ENCODE measurements around the gene ZNF443. TPM values are rescaled to one million over a fixed set of nuclear protein-coding genes. Genes with fewer than 3 reads are reported as not detected.
"Not testable (repeated sequence)": the region's sequence is repeated elsewhere in the genome, so short reads cannot be mapped to it uniquely, and the experiment has no call there.

The ZNF443 gene
- polyA plus RNA-seq, 3 donors: 0.24 to 1.00 (median 0.52) TPM

DNA sequence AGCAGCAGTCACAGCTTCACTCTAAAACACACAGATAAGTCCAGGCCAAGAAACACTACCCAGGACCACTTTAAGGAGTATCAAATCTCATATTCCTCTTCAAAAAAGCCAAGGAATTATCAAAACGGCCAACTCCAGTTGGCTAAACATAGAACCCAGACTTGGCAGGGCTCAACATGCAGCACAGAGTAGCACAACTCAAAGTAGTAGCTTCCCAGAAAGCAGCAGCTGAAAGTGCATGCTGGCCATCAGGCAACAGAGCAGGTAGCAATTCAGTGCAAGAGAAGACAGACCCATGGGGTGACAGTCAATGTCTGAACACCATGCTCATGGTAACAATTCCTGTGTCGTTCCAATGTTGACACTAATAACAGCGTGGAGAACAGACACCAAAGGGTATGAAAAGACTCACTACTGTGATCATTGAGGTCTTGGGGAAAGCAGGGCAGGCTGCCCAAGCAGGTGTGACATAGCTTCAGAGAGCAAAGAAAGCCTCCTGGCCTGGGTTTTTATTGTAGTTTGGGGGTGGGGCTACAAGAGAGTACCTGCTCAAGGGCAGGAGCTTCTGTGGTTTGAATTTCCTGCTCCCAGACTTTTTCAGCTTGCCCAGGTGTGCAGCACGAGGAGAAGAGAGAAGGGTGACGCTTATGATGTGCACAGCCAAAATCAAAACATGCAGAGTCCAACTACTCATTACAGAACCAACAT, 37.6 kb upstream of the ZNF443 start:
- no peaks in the 10 kb centered on the region for H3K79me2 ChIP-seq (ENCODE audit: insufficient read depth, low read length)
- intact Hi-C loops (cut with micrococcal nuclease): no loop called here
- Mint-ChIP-seq H3K9me3 (peaks cover 8 to 52% (median 32%) of the 10 kb centered on the region in 7 donors), H3K4me1 (peaks cover 14% of the 10 kb centered on the region), H3K4me3 (no peak overlapping the region), H3K27ac (peak overlapping the region in 1 of 7 donors; percentile 2), H3K27me3 (ENCODE audit: low read depth in 3 of 3) (peaks cover 0 to 2% (median under 1%) of the 10 kb centered on the region in 3 donors), H3K36me3 (peaks cover 4 to 11% of the 10 kb centered on the region in 2 donors)
- H3K9me3 ChIP-seq (replicated peaks in 1 of 2; ENCODE audit: control insufficient read depth in 1 of 2, insufficient read depth in 1 of 2, low read length in 2 of 2): peaks cover 30 to 36% of the 10 kb centered on the region in 2 donors
- H3K27me3 ChIP-seq (ENCODE audit: control insufficient read depth in 2 of 2, insufficient read depth in 2 of 2, low read length in 2 of 2): no peaks in the 10 kb centered on the region
- no peak overlapping the region for H3K27ac ChIP-seq (ENCODE audit: low read depth in 1 of 2, low read length in 2 of 2)
- no peaks in the 10 kb centered on the region for H3K36me3 ChIP-seq (replicated peaks in 1 of 2; ENCODE audit: control insufficient read depth in 1 of 2, insufficient read depth in 2 of 2, low read length in 2 of 2)
- no peak overlapping the region for H2AFZ ChIP-seq (ENCODE audit: insufficient read depth, low read depth, low read length, poor library complexity, severe bottlenecking)
- 81% methylated on average over 2 of the region's 5 CpGs for WGBS (ENCODE audit: insufficient coverage)
- DNase-seq: no peak
- H3K4me2 ChIP-seq (replicated peaks; ENCODE audit: extremely low read depth, low read length, poor library complexity, severe bottlenecking): no peak overlapping the region
- H3K4me1 ChIP-seq (ENCODE audit: control insufficient read depth in 1 of 2, insufficient read depth in 2 of 2, low read length in 2 of 2): peaks cover 0 to 5% of the 10 kb centered on the region in 2 donors
- no peaks in the 10 kb centered on the region for H4K20me1 ChIP-seq (ENCODE audit: insufficient read depth, low read length)
- H3K9ac ChIP-seq (ENCODE audit: insufficient read depth, low read length, poor library complexity, severe bottlenecking): no peak overlapping the region
- H3K4me3 ChIP-seq (replicated peaks in 1 of 3; ENCODE audit: low read depth in 2 of 3, low read length in 3 of 3): no peak overlapping the region
- TF ChIP-seq, protein P1, sequence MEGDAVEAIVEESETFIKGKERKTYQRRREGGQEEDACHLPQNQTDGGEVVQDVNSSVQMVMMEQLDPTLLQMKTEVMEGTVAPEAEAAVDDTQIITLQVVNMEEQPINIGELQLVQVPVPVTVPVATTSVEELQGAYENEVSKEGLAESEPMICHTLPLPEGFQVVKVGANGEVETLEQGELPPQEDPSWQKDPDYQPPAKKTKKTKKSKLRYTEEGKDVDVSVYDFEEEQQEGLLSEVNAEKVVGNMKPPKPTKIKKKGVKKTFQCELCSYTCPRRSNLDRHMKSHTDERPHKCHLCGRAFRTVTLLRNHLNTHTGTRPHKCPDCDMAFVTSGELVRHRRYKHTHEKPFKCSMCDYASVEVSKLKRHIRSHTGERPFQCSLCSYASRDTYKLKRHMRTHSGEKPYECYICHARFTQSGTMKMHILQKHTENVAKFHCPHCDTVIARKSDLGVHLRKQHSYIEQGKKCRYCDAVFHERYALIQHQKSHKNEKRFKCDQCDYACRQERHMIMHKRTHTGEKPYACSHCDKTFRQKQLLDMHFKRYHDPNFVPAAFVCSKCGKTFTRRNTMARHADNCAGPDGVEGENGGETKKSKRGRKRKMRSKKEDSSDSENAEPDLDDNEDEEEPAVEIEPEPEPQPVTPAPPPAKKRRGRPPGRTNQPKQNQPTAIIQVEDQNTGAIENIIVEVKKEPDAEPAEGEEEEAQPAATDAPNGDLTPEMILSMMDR (IDR thresholded peaks at IDR 0.05): no peak

DNA sequence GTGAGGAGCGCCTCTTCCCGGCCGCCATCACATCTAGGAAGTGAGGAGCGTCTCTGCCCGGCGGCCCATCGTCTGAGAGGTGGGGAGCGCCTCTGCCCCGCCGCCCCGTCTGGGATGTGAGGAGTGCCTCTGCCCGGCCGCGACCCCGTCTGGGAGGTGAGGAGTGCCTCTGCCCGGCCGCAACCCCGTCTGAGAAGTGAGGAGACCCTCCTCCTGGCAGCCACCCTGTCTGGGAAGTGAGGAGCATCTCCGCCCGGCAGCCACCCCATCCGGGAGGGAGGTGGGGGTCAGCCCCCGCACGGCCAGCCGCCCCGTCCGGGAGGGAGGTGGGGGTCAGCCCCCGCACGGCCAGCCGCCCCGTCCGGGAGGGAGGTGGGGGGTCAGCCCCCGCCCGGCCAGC, 26.8 kb upstream of the ZNF443 start:
- H3K79me2 ChIP-seq (ENCODE audit: insufficient read depth, low read length); H3K27me3 Mint-ChIP-seq (ENCODE audit: low read depth in 3 of 3); H2AFZ ChIP-seq (ENCODE audit: insufficient read depth, low read depth, low read length, poor library complexity, severe bottlenecking); DNase-seq; H3K9ac ChIP-seq (ENCODE audit: insufficient read depth, low read length, poor library complexity, severe bottlenecking); H3K4me1 ChIP-seq (ENCODE audit: control insufficient read depth in 1 of 2, insufficient read depth in 2 of 2, low read length in 2 of 2); H3K4me3 ChIP-seq (replicated peaks in 1 of 3; ENCODE audit: low read depth in 2 of 3, low read length in 3 of 3); H3K4me1 Mint-ChIP-seq; H3K4me3 Mint-ChIP-seq; H3K4me2 ChIP-seq (replicated peaks; ENCODE audit: extremely low read depth, low read length, poor library complexity, severe bottlenecking); H4K20me1 ChIP-seq (ENCODE audit: insufficient read depth, low read length); H3K27ac Mint-ChIP-seq; H3K27me3 ChIP-seq (ENCODE audit: control insufficient read depth in 2 of 2, insufficient read depth in 2 of 2, low read length in 2 of 2); intact Hi-C loops (cut with micrococcal nuclease); H3K27ac ChIP-seq (ENCODE audit: low read depth in 1 of 2, low read length in 2 of 2): not testable (repeated sequence)
- Histone ChIP-seq H3K9me3 (replicated peaks in 1 of 2; ENCODE audit: control insufficient read depth in 1 of 2, insufficient read depth in 1 of 2, low read length in 2 of 2) (peaks cover 58 to 84% of the 10 kb centered on the region in 2 donors), H3K36me3 (replicated peaks in 1 of 2; ENCODE audit: control insufficient read depth in 1 of 2, insufficient read depth in 2 of 2, low read length in 2 of 2) (peaks cover 0 to 32% of the 10 kb centered on the region in 2 donors)
- Mint-ChIP-seq H3K9me3 (peaks cover 38 to 84% (median 75%) of the 10 kb centered on the region in 7 donors), H3K36me3 (peaks cover 11 to 33% of the 10 kb centered on the region in 2 donors)
- 100% methylated on average over 7 of the region's 33 CpGs for WGBS (ENCODE audit: insufficient coverage)
